SW 1271 (cell line): Measurements from ENCODE around the gene C1S.
"Not testable (repeated sequence)": the region's sequence is repeated elsewhere in the genome, so short reads cannot be mapped to it uniquely, and the experiment has no call there.

Experiments
- DNase-seq, 2 experiments: peaks; one replicate each; lab custom pipeline; 2025; lab: John Stamatoyannopoulos, UW

C1S gene

GRCh38 chr12:7102582-7102981 lies 42.1 kb downstream of the C1S start:
- DNase-seq = no peak

GRCh38 chr12:7103837-7104584 lies 43.5 kb downstream of the C1S start:
- DNase-seq = no peak

GRCh38 chr12:7106082-7106481 lies 45.6 kb downstream of the C1S start:
- no peak for DNase-seq

- not testable (repeated sequence) for DNase-seq
Measured at GRCh38 chr12:7107181-7107580, 46.7 kb downstream of the C1S start.

- peak in 1 of 2 experiments; percentile 34 for DNase-seq
Measured at GRCh38 chr12:7107636-7108002, 47.1 kb downstream of the C1S start.

- DNase-seq = peak; percentile 58 to 80
Measured at GRCh38 chr12:7108003-7108795, 47.7 kb downstream of the C1S start.

- peak; percentile 80 to 88 for DNase-seq
Measured at GRCh38 chr12:7108796-7109571, 48.5 kb downstream of the C1S start, which contains the start of gene C1RL. Gene C1RL (minus strand): TSS chr12:7109214. CDS start chr12:7109180, 34 bp downstream.

- no peak for DNase-seq
Measured at GRCh38 chr12:7109572-7109920, 49.0 kb downstream of the C1S start.

- DNase-seq = no peak
Measured at GRCh38 chr12:7110661-7111060, 50.1 kb downstream of the C1S start.

- no peak for DNase-seq
Measured at GRCh38 chr12:7112041-7112440, 51.5 kb downstream of the C1S start.

- DNase-seq = peak in 1 of 2 experiments; percentile 39
Measured at GRCh38 chr12:7113389-7113871, 52.9 kb downstream of the C1S start.

GRCh38 chr12:7114008-7114407 lies 53.5 kb downstream of the C1S start:
- no peak for DNase-seq

- no peak for DNase-seq
Measured at GRCh38 chr12:7114851-7115250, 54.3 kb downstream of the C1S start.

GRCh38 chr12:7116196-7116595 lies 55.7 kb downstream of the C1S start:
- DNase-seq = no peak

- no peak for DNase-seq
Measured at GRCh38 chr12:7116916-7117315, 56.4 kb downstream of the C1S start.

- no peak for DNase-seq
Measured at GRCh38 chr12:7117670-7118069, 57.2 kb downstream of the C1S start.

- no peak for DNase-seq
Measured at GRCh38 chr12:7118881-7119280, 58.4 kb downstream of the C1S start.

GRCh38 chr12:7120166-7120565 lies 59.6 kb downstream of the C1S start:
- no peak for DNase-seq
